Spleen (tissue), 7 donors: ENCODE measurements around the gene B4GALT3.
"Not testable (repeated sequence)": the region's sequence is repeated elsewhere in the genome, so short reads cannot be mapped to it uniquely, and the experiment has no call there.

Source experiments
- CTCF ChIP-seq, 11 experiments: fragments of 200-600 bp in 7 of 11; fragments of 450-650 bp in 4 of 11; sonication (generic) in 4 of 11; IDR thresholded peaks in 8 of 11; conservative IDR thresholded peaks in 3 of 11; 1 replicate in 7 of 11; 2 replicates in 4 of 11; pipeline versions ENCODE4 v1.4.0 to v1.8.0; 2016 to 2021; ENCODE audit warnings: antibody characterized with exemption in 11 of 11, inconsistent platforms in 4 of 11, mild to moderate bottlenecking in 1 of 11
- POLR2A ChIP-seq, 3 donors: fragments of 450-650 bp; IDR thresholded peaks; one replicate each; pipeline ENCODE4 v1.5.1; 2017; ENCODE audit warnings: antibody characterized with exemption in 3 of 3, mild to moderate bottlenecking in 1 of 3
- POLR2AphosphoS5 ChIP-seq, 3 donors: sonication (generic); formaldehyde crosslinking; IDR thresholded peaks; one replicate each; pipeline ENCODE4 v1.5.1; 2017; ENCODE audit warnings: antibody characterized with exemption in 3 of 3
- donor health status: DM: no; HTN: no; CAD: no; lungs with moderate emphysema.
- donor health status: DM: no; HTN: no; CAD: no.
- donor health status: DM: no; HTN: no; CAD: no.

- not testable (repeated sequence) for TF ChIP-seq CTCF (IDR thresholded peaks at IDR 0.05 in 8 of 11, conservative IDR thresholded peaks at IDR 0.05 in 3 of 11); POLR2A (IDR thresholded peaks at IDR 0.05); POLR2AphosphoS5 (IDR thresholded peaks at IDR 0.05)
These were observed 47.4 kb upstream of the B4GALT3 start for GRCh38 chr1:161224695-161225087.
